DMS 273 (cell line): ENCODE data around the gene ASB5.
"Not testable (repeated sequence)": the region's sequence is repeated elsewhere in the genome, so short reads cannot be mapped to it uniquely, and the experiment has no call there.

ENCODE experiments used
- DNase-seq: peaks from one replicate; lab custom pipeline; 2025; ENCODE audit not compliant: unreplicated experiment; lab: John Stamatoyannopoulos, UW

The ASB5 gene

GRCh38 chr4:176279560-176279959 is 10.5 kb upstream of the ASB5 start:
- DNase-seq, result not testable (repeated sequence)

GRCh38 chr4:176277162-176277904 is 8.3 kb upstream of the ASB5 start:
- peak; percentile 76 for DNase-seq

- no peak for DNase-seq
Measured at GRCh38 chr4:176276710-176277109, 7.7 kb upstream of the ASB5 start.

DNA sequence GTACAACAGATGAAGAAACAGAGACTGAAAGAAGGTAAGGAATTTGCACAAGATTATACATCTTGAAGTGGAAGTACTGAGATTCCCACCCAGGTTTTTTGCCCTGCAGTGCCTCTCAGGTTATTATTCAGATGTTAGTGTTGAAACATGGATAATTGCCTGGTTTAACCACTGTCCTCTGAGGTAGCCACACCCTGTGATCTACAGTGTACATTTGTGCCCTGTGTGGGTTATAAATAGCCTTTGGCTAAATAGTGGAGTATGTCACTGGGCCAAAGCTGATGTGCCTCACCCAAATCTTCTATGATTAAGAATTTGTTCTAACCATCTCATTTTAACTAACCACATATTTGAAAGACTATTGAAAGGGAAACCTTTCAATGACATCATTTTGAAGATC is 5.4 kb upstream of the ASB5 start:
- DNase-seq, result no peak

DNA sequence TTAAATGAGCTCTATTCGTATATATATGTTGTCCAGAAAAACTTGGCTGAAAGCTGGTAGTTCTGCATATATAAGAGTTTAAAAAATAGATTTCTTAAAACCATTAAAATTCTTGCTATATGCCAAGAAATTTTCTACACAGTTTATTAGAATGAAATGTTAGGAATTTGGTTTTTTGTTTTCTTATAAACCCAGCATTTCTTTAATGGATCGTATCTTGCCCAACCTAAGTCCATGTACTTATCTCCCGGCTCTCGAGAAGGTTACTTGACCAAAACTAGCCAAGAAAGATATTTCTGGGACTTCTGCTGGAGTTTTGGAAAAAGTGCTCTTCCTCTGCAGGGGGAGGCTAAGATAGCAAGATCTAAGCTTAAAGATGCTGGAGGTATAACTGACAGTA is 4.7 kb upstream of the ASB5 start:
- no peak for DNase-seq

DNA sequence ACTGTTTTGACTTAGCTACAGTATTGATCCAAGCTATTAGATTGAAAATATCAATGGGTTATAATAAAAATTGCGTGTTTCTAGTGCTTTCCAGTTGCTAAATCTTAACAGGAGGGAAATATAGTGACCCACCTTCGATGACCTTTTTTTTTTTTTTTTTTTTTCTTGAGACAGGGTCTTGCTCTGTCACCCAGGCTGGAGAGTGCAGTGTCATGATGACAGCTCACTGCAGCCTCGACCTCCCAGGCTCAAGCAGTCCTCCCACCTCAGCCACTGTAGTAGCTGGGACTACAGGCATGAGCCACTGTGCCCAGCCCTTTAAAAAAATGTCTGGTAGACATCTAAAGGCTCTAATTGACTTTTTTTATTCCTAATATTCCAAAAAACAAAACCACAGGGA is 3.8 kb upstream of the ASB5 start:
- no peak for DNase-seq

DNA sequence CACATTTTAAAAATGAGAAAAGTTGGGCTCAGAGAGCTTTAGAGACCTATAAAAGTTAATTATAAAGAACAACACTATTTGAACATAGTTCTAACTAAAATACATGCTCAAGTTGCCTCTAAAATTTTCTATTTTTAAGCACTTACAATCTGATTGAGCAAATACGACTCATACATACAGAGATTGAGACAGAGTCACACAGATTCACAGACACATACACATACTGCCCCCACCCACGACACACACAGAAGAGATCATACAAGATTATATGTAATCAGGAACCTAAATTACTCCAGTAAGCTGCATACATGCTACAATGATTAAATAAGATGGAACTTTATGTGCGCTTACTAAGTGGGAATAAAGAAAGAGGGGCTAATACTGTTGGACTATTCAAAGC is 2.7 kb upstream of the ASB5 start:
- DNase-seq, result no peak

DNA sequence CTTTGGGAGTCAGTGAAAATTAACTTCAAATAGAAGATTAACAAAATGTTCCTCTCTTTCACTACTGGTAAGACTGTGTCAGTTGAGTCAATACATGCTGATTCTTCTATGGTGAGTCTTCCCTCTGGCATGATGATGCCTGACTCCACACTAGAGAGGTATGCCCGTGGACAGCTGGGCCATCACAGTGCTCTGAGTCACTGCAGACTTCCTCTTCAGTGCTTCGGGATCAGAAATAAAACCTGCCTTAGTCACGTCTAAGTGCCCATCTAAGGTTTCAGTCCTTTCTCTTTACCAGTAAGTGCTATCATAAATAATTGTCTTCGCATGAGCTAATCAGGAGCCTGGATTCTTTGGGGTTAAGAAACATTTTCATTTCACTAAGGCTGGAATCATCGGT is 1.6 kb upstream of the ASB5 start:
- DNase-seq, result peak; percentile 44

DNA sequence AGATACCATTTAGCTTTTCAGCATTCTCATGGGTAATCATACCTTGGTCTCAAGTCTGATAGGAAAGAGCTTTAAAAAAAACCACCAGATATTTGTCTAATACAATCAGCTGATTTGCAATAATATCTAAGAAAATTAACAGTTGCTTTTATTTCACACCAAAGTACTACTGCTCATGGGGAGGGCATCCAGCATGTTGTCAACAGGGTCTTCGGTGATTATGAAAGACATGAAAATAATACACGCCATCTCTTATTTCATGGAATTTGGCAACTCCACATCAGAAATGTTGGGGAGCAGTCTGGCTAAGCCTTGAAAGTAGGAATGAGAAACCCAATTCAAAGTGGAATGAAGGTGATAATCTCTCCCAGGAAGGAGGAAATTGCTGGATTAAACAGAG is 3.0 kb downstream of the ASB5 start:
- no peak for DNase-seq

- DNase-seq, result no peak
Measured at GRCh38 chr4:176262243-176262642, 6.8 kb downstream of the ASB5 start.

DNA sequence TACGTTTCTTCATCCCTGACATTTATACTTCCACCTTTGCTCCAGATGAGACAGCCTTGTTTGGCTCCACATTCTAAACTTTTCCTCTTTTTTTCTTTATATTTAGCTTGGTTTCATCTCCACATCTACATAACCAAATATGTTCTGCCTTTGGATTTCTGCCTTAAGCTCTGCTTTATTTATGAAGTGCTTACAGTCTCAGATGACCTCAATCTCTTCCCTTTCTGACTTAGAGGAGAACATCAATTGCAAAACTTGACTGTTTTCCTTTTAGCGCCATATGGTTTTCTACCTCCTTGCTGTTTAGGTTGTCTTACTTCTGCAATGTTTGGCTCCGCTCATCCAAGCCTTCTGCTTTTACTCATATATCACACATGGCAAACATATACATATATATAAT is 7.5 kb downstream of the ASB5 start:
- no peak for DNase-seq

- no peak for DNase-seq
Measured at GRCh38 chr4:176261018-176261417, 8.0 kb downstream of the ASB5 start.

GRCh38 chr4:176259330-176260090 is 9.5 kb downstream of the ASB5 start:
- DNase-seq, result no peak

- DNase-seq, result no peak
Measured at GRCh38 chr4:176258135-176258534, 10.9 kb downstream of the ASB5 start.

DNA sequence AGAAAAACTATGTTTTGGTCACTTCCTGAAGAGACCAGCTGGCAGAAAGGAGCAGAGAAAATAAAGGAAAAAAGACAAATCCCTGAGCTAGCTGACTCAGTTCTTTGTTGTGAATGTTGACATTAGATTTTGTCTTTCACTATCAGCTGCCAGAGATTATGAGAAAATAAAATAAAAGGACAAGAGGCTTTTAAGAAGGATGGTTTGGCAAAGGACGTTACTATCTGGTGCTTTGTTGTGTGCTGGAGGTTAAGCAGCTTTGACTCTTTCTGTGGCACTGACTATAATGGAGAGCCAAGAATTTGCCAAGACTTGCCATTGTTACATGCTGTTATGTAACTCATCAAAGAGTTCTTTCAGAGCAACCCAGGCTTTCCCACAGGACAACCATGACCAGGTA is 12.1 kb downstream of the ASB5 start:
- DNase-seq, result no peak

DNA sequence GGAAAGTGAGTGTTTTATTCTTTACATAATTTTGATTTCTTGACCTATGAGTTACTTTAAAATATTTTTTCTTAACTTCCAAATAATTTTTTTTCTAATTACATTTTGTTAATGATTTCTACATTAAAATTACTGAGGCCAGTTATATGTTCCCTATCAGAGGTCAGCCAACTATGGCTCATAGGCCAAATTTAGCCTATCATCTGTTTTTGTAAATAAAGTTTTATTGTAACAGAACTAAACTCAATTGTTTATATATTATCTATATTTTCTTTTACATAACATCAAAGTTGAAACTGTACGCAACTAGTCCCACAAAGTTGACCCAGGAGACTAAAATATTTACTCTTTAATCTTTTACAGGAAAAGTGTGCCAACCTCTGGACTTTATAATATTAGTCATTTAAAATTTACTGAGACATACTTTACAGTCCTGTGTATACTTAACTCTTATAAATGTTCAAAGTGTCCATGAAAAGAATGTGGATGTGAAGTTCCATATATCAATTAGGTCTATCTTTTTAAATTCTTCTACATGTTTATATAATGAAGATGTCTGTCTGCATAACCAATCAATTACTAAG is 26.2 kb downstream of the ASB5 start:
- no peak for DNase-seq

- DNase-seq, result no peak
Measured at GRCh38 chr4:176241703-176242102, 27.3 kb downstream of the ASB5 start.

GRCh38 chr4:176238826-176239225 is 30.2 kb downstream of the ASB5 start:
- DNase-seq, result peak; percentile 83

DNA sequence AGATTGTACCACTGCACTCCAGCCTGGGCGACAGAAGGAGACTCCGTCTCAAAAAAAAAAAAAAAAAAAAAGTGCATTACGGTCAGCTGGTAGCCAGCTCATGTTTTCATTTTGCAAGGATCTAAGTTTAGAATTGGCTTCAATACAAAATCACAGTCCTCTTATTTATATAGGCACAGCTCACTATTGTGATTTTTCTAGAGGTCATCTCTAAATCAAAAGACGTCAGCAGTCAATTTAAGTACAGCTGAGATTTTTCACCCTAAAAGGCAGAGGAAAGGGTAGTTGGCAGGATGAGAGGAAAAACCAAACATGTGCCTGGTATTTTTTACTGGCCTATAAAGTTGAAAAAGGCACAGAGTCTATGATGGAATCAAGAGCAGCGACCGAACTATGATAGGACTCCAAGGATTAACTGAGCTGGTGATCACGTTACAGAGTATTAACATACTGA is 30.8 kb downstream of the ASB5 start:
- DNase-seq, result peak; percentile 86

- no peak for DNase-seq
Measured at GRCh38 chr4:176236946-176237345, 32.1 kb downstream of the ASB5 start.

- peak; percentile 76 for DNase-seq
Measured at GRCh38 chr4:176230836-176231235, 38.2 kb downstream of the ASB5 start.

DNA sequence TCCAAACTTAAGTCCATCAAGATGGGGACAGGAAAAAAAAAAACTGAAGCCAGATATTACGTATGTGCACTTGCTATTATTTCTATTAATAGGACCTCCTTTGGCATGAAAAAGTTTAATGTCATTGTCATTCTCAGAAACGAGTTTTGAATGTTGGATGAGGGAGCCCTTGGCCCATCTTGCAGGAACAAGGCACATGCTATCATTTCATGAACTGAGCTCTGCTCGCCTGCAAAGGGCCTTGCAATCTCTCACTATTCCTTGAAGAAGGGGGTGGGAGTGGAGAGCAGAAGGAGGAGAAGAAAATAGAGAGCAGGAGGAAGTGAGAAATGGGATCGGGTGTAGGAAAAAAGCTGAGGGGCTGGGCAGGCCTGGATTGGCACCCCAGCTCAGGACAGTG is 39.4 kb downstream of the ASB5 start:
- DNase-seq, result peak; percentile 8
